ENCODE results near the gene SLFNL1.

Gene SLFNL1

DNA sequence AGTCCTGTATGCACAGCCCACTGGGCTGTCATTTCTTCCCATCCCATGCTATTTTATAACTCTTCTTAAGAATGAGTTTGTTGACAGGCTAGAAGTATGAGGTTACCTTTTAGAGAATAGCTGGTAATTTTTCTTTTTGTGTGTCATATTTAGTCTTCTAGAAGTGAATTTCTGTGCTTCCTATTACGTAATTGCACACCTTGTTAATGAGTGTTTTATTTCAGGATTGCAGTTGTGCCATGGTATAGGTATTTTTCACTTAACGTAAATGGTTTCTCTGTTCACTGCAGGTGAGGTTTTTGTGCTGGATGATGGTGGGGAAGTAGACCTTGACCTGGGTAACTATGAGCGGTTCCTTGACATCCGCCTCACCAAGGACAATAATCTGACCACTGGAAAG, 37.0 kb downstream of the SLFNL1 start:
- TF ChIP-seq, protein P1, sequence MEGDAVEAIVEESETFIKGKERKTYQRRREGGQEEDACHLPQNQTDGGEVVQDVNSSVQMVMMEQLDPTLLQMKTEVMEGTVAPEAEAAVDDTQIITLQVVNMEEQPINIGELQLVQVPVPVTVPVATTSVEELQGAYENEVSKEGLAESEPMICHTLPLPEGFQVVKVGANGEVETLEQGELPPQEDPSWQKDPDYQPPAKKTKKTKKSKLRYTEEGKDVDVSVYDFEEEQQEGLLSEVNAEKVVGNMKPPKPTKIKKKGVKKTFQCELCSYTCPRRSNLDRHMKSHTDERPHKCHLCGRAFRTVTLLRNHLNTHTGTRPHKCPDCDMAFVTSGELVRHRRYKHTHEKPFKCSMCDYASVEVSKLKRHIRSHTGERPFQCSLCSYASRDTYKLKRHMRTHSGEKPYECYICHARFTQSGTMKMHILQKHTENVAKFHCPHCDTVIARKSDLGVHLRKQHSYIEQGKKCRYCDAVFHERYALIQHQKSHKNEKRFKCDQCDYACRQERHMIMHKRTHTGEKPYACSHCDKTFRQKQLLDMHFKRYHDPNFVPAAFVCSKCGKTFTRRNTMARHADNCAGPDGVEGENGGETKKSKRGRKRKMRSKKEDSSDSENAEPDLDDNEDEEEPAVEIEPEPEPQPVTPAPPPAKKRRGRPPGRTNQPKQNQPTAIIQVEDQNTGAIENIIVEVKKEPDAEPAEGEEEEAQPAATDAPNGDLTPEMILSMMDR (conservative IDR thresholded peaks at IDR 0.05; ENCODE audit: low read depth, low read length), result no peak

DNA sequence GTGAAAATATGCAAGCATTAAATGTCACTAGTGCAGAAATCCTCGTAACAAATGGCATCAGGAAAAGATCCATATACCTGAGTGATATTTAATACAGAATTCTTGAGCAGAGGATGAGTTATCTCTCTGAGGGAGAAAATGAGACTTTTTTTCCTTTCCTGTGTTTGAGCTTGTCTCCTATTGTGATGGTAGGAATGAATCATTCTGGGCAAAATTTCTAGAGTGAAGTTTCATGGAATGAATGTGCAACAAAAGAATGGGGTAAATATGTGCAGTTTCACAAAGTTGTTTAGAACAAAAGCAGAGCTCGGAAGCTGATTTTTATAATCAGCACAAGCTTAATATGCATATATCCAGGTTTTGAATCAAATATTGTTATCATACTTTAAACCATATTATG, 37.5 kb downstream of the SLFNL1 start:
- TF ChIP-seq, protein P1 (conservative IDR thresholded peaks at IDR 0.05; ENCODE audit: low read depth, low read length), result no peak
- H3K4me3 ChIP-seq (ENCODE audit: low read depth, low read length), result no peak overlapping the region
- DNase-seq (ENCODE audit: low read depth), result peak; percentile 44

More for the DNA sequence above, 37.0 kb downstream of the SLFNL1 start:
- H3K4me3 ChIP-seq (ENCODE audit: low read depth, low read length), result no peak overlapping the region
- DNase-seq (ENCODE audit: low read depth), result no peak

DNA sequence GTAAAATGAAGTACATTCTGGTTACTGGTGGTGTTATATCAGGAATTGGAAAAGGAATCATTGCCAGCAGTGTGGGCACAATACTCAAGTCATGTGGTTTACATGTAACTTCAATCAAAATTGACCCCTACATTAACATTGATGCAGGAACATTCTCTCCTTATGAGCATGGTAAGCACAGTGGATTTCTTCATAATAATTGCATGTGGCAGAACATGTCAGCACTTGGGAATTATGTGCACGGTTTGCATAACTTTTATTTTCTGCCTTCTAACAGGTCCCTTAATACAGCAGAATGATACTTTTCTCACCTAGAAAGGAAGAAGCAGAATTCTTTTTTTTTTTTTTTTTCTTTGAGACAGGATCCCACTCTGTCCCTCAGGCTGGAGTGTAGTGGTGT, 38.2 kb downstream of the SLFNL1 start:
- TF ChIP-seq, protein P1 (conservative IDR thresholded peaks at IDR 0.05; ENCODE audit: low read depth, low read length), result no peak

DNA sequence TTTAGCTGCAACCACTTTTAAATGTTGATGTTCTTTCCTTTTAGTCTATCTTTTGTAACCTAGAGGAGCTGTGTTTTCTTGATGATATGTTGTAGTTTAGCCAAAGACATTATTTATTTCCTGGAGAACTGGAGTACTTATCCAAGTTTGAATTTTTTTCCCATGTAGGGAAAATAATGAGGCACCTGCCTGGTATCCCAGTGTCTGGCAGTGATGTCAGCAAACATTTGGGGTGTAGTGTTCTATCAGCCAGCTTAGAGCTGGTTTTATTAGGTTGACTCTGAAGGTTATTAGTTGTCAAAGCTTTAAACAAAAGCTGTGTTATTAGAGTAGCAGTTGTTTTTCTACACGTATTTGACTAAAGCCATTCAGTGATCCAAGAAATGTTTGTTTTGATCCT, 38.8 kb downstream of the SLFNL1 start:
- TF ChIP-seq, protein P1 (conservative IDR thresholded peaks at IDR 0.05; ENCODE audit: low read depth, low read length), result no peak
- no peak overlapping the region for H3K4me3 ChIP-seq (ENCODE audit: low read depth, low read length)

More for the DNA sequence above, 38.2 kb downstream of the SLFNL1 start:
- H3K4me3 ChIP-seq (ENCODE audit: low read depth, low read length), result no peak overlapping the region
- DNase-seq (ENCODE audit: low read depth), result no peak

DNA sequence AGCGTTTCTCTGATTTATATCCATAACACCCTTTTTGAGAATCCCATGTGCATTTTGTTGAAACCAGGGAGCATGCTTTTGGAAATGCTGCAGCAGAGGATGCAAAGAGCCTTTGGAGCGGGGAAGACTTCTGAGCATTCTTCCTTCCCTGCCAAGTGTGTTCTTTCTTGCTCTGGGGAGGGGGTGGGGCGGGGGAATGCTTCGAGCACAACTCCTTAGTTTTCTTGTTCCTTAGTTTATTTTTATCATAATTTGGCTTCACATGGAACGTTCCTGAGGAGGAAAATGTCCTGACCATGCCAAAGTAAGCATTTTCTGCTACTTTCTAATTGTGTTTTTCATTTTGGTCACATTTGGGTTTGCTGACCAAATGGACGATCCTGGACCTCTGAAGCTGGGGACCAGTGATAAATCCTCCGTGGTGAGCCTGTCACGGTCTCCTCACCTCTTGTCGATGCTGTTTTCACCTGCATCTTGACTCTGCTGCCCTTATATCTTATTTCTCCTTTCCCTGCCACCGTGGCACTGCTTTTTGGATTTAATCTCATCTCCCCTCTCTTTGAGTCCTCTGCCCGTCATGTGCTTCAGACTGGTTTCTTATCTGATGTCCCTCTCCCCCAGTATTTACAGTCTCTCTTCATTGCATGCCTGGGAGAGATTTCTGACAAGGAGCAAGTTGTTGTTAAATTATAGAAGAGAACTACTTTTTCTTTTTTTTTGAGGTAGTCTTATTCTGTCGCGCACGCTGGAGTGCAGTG, 39.7 kb downstream of the SLFNL1 start:
- TF ChIP-seq, protein P1 (conservative IDR thresholded peaks at IDR 0.05; ENCODE audit: low read depth, low read length), result no peak
- peak; percentile 50 for DNase-seq (ENCODE audit: low read depth)
- H3K4me3 ChIP-seq (ENCODE audit: low read depth, low read length), result peak overlapping the region; percentile 42

More for the DNA sequence above, 38.8 kb downstream of the SLFNL1 start:
- no peak for DNase-seq (ENCODE audit: low read depth)

DNA sequence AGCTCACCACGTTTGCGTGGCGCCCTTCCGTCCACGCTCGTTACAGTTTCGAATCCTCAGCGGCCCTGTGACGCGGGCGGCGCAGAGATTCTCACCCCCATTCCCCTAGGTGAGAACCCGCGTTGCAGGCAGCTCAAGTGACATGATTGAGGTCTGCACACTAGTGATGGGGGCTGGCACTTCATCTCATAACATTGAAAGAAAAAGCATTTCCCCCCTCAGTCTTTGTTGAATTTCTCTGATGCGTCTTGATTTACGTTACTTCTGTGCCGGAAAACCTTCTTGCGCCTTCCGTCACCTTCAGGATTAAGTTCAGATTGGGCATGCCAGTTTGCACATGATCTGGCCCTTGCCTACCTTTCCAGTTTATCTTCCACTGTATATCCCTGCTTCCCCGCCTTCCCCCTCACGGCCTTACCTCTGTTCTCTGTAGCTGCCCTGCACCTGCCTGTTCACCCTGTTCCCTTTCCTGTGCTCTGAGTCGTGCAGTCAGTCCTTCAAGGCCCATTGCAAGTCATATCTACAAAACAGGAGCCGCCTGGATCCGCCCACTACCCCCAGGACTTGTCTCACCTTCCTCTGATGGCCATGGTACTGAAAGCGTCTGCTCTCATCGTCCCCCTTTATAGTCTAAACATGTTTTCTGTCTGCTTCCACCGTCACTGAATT, 40.9 kb downstream of the SLFNL1 start:
- TF ChIP-seq, protein P1 (conservative IDR thresholded peaks at IDR 0.05; ENCODE audit: low read depth, low read length), result no peak
- no peak for DNase-seq (ENCODE audit: low read depth)
- H3K4me3 ChIP-seq (ENCODE audit: low read depth, low read length), result peak overlapping the region; percentile 85

All from choroid plexus epithelial cell (primary cell).